ENCODE results near the gene EPHA8. TPM values are rescaled to one million over a fixed set of nuclear protein-coding genes. Genes with fewer than 3 reads are reported as not detected.

EPHA8 gene
- total RNA-seq, 1 donor from 2014 or later: not detected

DNA sequence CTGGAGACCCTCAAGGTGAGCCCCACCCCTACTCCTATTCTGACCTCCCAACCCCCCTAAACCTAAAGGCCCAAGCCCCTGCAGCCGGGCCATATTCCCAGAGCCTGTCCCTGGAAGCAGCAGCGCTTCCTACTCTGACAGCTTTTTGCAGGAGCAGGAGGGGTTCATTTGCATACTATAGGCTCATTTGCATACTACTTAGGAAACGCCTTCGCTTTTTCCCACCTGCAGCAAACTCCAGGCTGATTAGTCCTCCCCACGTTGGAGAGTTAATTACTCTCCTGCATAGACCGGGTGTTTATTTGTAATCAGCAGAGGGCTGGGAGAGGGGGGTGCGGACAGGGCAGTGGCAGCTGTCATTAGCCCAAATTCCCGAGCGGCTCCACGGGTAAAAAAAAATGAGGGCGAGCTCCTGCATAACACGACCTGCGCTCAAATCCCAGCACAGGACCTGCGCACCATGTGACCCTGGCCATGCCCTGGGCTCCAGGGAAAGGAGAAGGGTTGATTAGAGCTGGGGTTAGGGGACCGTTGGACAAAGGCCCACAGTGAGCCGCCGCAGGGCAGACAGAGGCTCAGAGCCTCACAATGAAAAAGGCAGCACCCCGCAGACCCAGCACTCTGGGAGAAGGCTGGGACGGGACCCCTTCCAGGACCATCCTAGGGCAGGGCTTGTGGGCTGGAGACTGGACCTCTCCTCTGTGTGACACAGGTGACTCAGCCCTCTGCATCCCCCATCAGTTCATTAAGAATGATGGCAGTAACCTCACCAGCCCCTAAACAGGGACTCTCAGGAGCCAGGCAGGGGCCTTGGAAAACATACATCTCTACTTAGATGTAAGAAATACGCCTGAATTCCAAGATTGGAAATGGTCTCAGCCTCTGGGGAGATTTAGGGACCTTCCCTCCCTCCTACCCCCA, 63.2 kb downstream of the EPHA8 start:
- H3K4me1 Mint-ChIP-seq (ENCODE audit: low read depth): no peaks in the 10 kb centered on the region
- intact Hi-C loops (cut with micrococcal nuclease): no loop called here
- H3K27ac Mint-ChIP-seq: no peak overlapping the region
- H3K4me3 Mint-ChIP-seq: no peak overlapping the region
- H3K9me3 Mint-ChIP-seq: no peaks in the 10 kb centered on the region
- DNase-seq (ENCODE audit: low spot score): no peak
- H3K27me3 Mint-ChIP-seq (ENCODE audit: insufficient read depth): peaks cover 20% of the 10 kb centered on the region
- no peaks in the 10 kb centered on the region for H3K36me3 Mint-ChIP-seq (ENCODE audit: low read depth)

DNA sequence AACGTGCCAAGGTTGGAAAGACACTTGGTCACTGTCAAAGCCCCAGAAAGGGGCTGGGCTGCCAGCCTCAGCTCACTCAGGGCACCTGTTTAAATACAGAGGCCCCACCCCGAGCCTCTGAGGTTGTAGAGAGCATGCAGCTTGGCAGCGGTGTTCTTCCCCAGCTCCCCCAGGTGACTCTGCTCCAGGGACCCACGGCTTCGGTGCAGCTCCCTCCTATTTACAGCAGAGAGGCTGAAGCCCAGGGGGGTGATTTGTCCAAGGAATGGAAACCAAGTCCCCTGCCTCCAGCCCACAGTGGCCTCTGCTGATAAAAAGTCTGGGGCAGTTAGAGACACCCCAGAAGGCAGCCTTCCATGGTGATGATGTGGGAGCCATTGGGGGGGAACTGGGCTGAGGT, 64.0 kb downstream of the EPHA8 start:
- H3K36me3 Mint-ChIP-seq (ENCODE audit: low read depth): no peaks in the 10 kb centered on the region
- no peak overlapping the region for H3K4me3 Mint-ChIP-seq
- no peaks in the 10 kb centered on the region for H3K4me1 Mint-ChIP-seq (ENCODE audit: low read depth)
- H3K27ac Mint-ChIP-seq: no peak overlapping the region
- intact Hi-C loops (cut with micrococcal nuclease): no loop called here
- H3K9me3 Mint-ChIP-seq: no peaks in the 10 kb centered on the region
- peaks cover 25% of the 10 kb centered on the region for H3K27me3 Mint-ChIP-seq (ENCODE audit: insufficient read depth)
- no peak for DNase-seq (ENCODE audit: low spot score)

DNA sequence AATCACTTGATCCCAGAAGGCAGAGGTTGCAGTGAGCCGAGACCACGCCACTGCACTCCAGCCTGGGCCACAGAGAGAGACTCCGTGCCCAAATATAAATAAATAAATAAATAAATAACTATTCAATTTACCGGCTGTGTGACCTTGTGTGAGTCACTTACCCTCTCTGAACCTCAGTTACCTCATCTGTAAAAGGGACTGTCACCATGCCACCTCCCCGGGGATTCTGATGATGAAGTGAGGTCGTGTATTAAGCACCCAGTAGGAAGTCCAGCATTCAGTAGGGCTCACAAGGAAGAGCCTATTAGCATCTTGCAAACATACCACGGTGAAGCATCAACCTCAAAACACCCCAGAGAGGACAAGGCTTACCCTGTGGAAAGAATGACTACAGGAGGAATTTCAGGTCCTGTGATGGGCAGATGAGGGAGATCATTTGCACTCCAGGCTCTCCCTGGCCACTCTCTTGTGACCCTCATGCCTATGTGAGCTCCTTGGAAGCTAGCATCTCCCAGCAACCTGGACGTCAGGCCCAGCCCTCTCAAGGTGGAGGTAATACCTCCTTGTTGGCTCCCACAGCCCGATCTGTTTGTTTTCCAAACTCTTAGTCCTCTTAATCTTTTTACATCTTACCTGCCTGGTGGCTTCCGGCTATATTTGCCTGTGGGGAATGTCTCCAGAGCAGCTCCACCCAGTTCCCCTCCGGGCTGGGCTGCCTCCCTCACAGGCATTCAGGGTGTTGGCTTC, 65.6 kb downstream of the EPHA8 start:
- H3K27ac Mint-ChIP-seq: no peak overlapping the region
- peaks cover 27% of the 10 kb centered on the region for H3K27me3 Mint-ChIP-seq (ENCODE audit: insufficient read depth)
- H3K9me3 Mint-ChIP-seq: no peaks in the 10 kb centered on the region
- H3K36me3 Mint-ChIP-seq (ENCODE audit: low read depth): no peaks in the 10 kb centered on the region
- no peaks in the 10 kb centered on the region for H3K4me1 Mint-ChIP-seq (ENCODE audit: low read depth)
- intact Hi-C loops (cut with micrococcal nuclease): no loop called here
- no peak overlapping the region for H3K4me3 Mint-ChIP-seq
- no peak for DNase-seq (ENCODE audit: low spot score)

DNA sequence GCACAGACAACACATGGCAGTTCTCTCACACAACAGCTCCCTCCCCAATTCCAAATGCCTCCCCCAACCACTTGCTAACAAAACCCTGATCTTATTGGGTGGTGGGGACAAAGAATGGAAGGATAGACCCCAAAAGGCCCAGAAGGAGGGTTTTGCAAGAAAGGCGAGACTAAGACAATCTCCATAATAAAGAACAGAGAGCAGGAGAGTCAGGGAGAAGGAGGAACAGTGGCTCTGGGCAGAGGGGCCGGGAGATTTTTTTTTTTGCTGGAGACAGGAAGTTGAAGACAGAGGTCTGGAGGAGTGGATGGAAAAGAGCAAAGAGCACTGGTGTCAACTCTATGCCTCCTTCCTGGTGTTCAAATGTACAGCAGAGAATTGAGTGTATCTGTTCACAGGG, 66.6 kb downstream of the EPHA8 start:
- intact Hi-C loops (cut with micrococcal nuclease): no loop called here
- DNase-seq (ENCODE audit: low spot score): no peak
- Mint-ChIP-seq H3K4me3 (no peak overlapping the region), H3K27ac (no peak overlapping the region), H3K36me3 (ENCODE audit: low read depth) (no peaks in the 10 kb centered on the region), H3K4me1 (ENCODE audit: low read depth) (no peaks in the 10 kb centered on the region), H3K9me3 (no peaks in the 10 kb centered on the region), H3K27me3 (ENCODE audit: insufficient read depth) (peaks cover 27% of the 10 kb centered on the region)

DNA sequence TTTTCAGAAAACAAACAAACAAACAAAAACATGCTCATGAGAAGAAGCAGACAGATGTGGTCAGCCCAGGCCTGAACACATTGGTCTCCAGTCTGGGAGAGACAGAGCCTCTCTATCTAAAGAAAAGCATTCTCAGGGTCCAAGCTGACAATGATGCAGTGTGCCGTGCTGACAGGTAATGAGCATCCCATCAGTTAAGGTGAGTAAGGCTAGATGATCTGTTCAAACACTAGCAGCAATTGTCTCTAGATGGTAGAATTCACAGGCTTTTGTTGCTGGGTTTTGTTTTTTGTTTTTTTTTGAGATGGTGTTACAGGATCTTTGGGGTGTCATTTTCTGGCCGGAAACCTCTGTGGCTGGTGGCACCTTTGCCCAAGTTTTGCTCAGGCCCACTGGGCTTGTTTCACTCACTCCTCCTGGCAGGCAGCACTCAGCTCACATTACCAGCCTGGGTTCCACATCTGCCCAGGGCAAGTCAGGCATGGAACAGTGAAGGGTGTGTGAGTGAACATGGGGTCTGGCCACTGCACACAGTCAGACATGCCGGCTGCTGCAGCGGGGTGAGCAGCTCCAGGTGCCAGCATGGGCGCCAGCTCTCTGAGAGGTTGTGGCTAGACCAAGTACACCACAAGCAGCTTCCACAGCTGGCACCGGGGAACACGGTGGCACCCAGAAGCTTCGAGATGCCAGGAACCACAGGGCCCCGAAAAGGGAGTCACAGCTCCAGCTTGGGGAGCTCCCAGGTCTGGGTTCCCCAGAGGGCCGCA, 70.6 kb downstream of the EPHA8 start:
- Mint-ChIP-seq H3K9me3 (no peaks in the 10 kb centered on the region), H3K4me3 (no peak overlapping the region), H3K27me3 (ENCODE audit: insufficient read depth) (peaks cover 15% of the 10 kb centered on the region), H3K4me1 (ENCODE audit: low read depth) (no peaks in the 10 kb centered on the region), H3K36me3 (ENCODE audit: low read depth) (no peaks in the 10 kb centered on the region), H3K27ac (no peak overlapping the region)
- DNase-seq (ENCODE audit: low spot score): no peak
- intact Hi-C loops (cut with micrococcal nuclease): no loop called here

DNA sequence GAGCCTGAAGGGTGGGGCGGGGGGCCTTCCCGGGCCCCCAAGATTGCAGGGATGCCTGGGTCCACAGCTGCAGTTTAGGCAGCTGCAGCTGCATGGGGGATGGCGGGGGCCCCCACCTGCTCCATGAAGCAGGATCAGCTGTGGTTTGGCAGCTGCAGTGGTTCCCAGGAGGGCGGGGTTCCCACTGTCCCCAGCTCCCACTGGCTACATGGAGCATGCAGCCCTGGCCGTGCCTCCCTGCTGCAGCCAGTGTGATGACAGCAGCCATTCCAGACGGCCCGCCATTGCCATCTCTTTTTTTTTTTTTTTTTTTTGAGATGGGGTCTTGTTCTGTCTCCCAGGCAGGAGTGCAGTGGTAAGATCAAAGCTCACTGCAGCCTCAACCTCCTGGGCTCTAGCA, 72.1 kb downstream of the EPHA8 start:
- Mint-ChIP-seq H3K27me3 (ENCODE audit: insufficient read depth) (peaks cover 8% of the 10 kb centered on the region), H3K4me1 (ENCODE audit: low read depth) (no peaks in the 10 kb centered on the region), H3K36me3 (ENCODE audit: low read depth) (no peaks in the 10 kb centered on the region), H3K9me3 (no peaks in the 10 kb centered on the region), H3K4me3 (no peak overlapping the region), H3K27ac (no peak overlapping the region)
- no peak for DNase-seq (ENCODE audit: low spot score)
- intact Hi-C loops (cut with micrococcal nuclease): no loop called here

DNA sequence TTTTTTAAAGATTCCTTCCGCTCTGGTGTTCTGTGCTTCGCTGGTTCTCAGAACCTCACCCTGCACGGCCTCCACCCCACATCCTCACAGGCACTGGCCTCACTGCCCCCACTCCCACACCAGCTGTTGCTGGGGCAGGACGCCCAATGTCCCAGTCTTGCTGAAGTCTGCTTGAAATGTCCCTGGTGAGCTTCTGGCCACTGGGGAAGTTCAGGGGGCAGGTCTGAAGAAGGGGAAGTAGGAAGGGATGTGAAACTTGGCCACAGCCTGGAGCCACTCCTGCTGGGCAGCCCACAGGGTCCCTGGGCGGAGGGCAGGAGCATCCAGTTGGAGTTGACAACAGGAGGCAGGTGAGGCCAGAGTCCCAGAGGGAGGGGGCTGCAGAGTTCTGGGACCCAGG, 73.1 kb downstream of the EPHA8 start, which contains the start of gene C1QA:
Gene C1QA (plus strand): TSS at position 276 of the 400 bp plus-strand sequence. CDS start 989 bp downstream, outside the sequence.
- intact Hi-C loops (cut with micrococcal nuclease): no loop called here
- no peaks in the 10 kb centered on the region for H3K9me3 Mint-ChIP-seq
- no peaks in the 10 kb centered on the region for H3K36me3 Mint-ChIP-seq (ENCODE audit: low read depth)
- H3K27me3 Mint-ChIP-seq (ENCODE audit: insufficient read depth): peaks cover 8% of the 10 kb centered on the region
- H3K4me1 Mint-ChIP-seq (ENCODE audit: low read depth): no peaks in the 10 kb centered on the region
- H3K4me3 Mint-ChIP-seq: no peak within 1 kb of the TSS
- no peak for DNase-seq (ENCODE audit: low spot score)
- H3K27ac Mint-ChIP-seq: no peak within 1 kb of the TSS

DNA sequence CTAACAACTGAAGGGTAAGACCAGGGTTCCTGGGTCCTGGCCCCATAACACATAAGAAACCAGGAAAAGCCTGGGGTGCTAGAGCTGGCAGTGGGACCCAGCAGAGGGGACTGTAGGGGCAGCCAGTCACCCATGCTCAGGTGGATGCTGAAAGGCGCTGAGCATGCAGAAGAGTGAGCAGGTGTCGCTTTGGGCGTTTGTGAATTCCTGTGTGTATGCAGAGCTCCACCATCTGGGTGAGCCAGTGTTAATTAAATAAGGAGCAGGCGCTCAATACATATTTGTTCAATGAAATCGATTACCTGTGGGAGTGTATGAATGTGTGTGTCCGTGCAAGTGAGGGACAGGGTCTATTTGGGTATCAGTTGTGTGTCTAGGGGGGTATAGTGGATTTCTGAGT, 73.6 kb downstream of the EPHA8 start:
- H3K36me3 Mint-ChIP-seq (ENCODE audit: low read depth): no peaks in the 10 kb centered on the region
- intact Hi-C loops (cut with micrococcal nuclease): no loop called here

DNA sequence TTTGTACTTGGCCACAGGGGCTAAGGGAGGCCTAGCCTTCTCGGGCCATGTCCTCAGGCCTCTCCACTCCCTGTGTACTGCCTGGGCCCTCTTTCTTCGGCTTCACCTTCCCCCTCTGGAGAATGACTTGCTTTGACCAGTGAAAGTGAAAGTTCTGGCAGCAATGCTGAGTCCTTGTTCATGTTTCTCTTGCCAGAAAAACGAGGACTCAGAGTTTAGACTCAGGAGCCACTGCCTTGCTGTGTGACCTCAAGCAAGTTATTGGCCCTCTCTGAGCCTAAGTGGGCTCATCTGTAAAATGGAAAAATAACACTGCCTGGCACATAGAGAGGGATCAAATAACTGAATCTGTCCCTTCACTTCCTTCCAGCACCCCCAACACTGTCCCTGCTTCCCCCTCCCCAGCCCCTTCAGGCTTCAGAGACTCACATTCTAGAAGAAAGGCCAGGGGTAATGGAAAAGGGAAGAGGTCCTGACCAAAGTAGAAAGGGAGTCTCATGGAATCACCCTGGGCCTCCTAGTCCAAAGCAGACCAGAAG, 74.7 kb downstream of the EPHA8 start:
- Mint-ChIP-seq H3K27ac (no peak overlapping the region), H3K36me3 (ENCODE audit: low read depth) (no peaks in the 10 kb centered on the region), H3K4me3 (no peak overlapping the region), H3K9me3 (no peaks in the 10 kb centered on the region), H3K4me1 (ENCODE audit: low read depth) (no peaks in the 10 kb centered on the region), H3K27me3 (ENCODE audit: insufficient read depth) (peaks cover 2% of the 10 kb centered on the region)
- no peak for DNase-seq (ENCODE audit: low spot score)
- intact Hi-C loops (cut with micrococcal nuclease): no loop called here

More for the DNA sequence above, 73.6 kb downstream of the EPHA8 start:
- Mint-ChIP-seq H3K4me1 (ENCODE audit: low read depth) (no peaks in the 10 kb centered on the region), H3K9me3 (no peaks in the 10 kb centered on the region), H3K4me3 (no peak overlapping the region), H3K27ac (no peak overlapping the region), H3K27me3 (ENCODE audit: insufficient read depth) (peaks cover 4% of the 10 kb centered on the region)
- no peak for DNase-seq (ENCODE audit: low spot score)

DNA sequence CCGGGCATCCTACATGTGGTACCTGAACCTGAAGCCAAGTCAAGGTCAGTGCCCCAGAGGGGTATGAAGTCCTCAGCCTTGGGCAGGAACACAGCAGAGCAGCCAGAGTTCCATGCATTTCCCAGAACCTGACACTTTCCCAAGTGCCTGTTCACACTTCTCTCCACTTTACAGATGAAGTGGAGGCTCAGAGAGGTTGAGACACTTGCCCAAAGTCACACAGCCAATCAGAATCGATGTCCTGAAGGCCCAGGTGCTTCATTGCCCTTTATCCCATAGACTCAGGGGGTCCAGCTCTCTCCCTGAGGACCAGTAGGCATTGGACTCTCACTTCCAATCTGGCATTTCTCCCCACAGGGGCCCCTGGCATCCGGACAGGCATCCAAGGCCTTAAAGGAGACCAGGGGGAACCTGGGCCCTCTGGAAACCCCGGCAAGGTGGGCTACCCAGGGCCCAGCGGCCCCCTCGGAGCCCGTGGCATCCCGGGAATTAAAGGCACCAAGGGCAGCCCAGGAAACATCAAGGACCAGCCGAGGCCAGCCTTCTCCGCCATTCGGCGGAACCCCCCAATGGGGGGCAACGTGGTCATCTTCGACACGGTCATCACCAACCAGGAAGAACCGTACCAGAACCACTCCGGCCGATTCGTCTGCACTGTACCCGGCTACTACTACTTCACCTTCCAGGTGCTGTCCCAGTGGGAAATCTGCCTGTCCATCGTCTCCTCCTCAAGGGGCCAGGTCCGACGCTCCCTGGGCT, 75.4 kb downstream of the EPHA8 start:
- no peak for DNase-seq (ENCODE audit: low spot score)
- H3K36me3 Mint-ChIP-seq (ENCODE audit: low read depth): no peaks in the 10 kb centered on the region

DNA sequence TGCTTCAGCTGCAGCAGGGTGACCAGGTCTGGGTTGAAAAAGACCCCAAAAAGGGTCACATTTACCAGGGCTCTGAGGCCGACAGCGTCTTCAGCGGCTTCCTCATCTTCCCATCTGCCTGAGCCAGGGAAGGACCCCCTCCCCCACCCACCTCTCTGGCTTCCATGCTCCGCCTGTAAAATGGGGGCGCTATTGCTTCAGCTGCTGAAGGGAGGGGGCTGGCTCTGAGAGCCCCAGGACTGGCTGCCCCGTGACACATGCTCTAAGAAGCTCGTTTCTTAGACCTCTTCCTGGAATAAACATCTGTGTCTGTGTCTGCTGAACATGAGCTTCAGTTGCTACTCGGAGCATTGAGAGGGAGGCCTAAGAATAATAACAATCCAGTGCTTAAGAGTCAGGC, 76.0 kb downstream of the EPHA8 start:
- Mint-ChIP-seq H3K27me3 (ENCODE audit: insufficient read depth) (no peaks in the 10 kb centered on the region), H3K36me3 (ENCODE audit: low read depth) (no peaks in the 10 kb centered on the region), H3K4me3 (no peak overlapping the region), H3K4me1 (ENCODE audit: low read depth) (no peaks in the 10 kb centered on the region), H3K27ac (no peak overlapping the region), H3K9me3 (no peaks in the 10 kb centered on the region)
- intact Hi-C loops (cut with micrococcal nuclease): no loop called here
- DNase-seq (ENCODE audit: low spot score): no peak

More for the DNA sequence above, 75.4 kb downstream of the EPHA8 start:
- Mint-ChIP-seq H3K4me3 (no peak overlapping the region), H3K4me1 (ENCODE audit: low read depth) (no peaks in the 10 kb centered on the region), H3K9me3 (no peaks in the 10 kb centered on the region), H3K27ac (no peak overlapping the region), H3K27me3 (ENCODE audit: insufficient read depth) (peaks cover 2% of the 10 kb centered on the region)
- intact Hi-C loops (cut with micrococcal nuclease): no loop called here

DNA sequence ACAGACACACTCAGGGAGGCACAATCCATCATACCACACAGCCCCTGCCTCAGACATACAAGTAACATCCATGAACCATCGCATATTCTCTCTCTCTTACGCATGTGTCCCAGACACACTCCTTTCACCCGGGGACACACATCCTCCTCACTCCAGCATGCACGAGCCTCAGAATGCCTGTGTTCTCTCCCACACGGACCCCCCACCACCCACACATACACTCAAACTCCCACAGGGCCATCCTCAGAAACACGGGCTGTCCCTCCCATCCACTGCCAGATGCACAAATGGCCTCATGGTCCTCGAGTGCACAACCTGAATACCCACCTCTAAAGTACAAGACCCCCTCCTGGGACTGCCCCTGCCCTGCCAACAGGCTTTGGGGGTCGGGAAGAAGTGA, 78.0 kb downstream of the EPHA8 start:
- intact Hi-C loops (cut with micrococcal nuclease): no loop called here
- Mint-ChIP-seq H3K4me1 (ENCODE audit: low read depth) (no peaks in the 10 kb centered on the region), H3K27ac (no peak overlapping the region), H3K4me3 (no peak overlapping the region), H3K9me3 (no peaks in the 10 kb centered on the region), H3K27me3 (ENCODE audit: insufficient read depth) (no peaks in the 10 kb centered on the region), H3K36me3 (ENCODE audit: low read depth) (no peaks in the 10 kb centered on the region)
- DNase-seq (ENCODE audit: low spot score): no peak

Measured in activated T-helper 1 cell treated with anti-CD3 and anti-CD28 coated beads, Interleukin-12 subunit alpha, Interleukin-12 subunit beta, Interleukin-2, Interleukin-4 antibody, amounts not matched to agents 30 ng/mL and 10 ng/mL and 1 ng/mL, durations not matched to agents 14 hours and 24 hours and 36 hours (primary cell).